ENCODE measurements around the gene RNU1-3.
"Not testable (repeated sequence)": the region's sequence is repeated elsewhere in the genome, so short reads cannot be mapped to it uniquely, and the experiment has no call there.

RNU1-3 gene

DNA sequence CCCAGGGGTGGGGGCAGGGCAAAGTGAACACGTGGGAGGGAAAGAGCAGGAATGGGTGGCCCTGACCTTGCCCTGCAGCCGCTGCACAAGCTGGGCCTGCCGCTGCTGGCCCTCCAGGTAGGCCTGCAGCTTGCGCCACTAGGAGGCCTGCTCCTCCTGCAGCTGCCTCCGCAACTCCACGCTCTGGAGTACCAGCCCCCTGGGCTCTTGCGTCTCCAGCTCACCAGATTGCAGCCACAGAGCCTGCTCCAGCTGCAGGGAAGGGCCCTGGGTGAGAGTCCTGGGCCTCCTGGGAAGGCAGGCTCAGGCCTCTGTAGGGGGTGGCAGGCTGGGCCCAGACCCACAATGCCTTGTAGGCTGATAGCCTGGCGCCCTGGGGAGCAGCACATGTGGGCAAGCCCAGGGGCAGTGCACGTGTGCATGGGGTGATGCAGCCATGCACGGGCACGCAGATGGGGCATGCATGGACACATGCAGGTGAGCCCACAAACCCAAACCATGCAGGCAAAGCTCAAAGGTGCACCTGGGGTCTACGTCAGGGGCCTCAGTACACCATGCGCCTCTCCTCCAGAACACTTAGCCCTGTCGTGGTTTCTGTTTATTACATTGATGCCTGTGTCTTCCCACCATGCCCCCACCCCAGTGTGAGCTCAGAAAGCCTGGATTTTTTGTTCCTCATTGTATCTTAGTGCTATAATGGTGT, 9.6 kb downstream of the RNU1-3 start:
- not testable (repeated sequence) for DNase-seq (ENCODE audit: low read depth in 2 of 2, low spot score in 1 of 2)

DNA sequence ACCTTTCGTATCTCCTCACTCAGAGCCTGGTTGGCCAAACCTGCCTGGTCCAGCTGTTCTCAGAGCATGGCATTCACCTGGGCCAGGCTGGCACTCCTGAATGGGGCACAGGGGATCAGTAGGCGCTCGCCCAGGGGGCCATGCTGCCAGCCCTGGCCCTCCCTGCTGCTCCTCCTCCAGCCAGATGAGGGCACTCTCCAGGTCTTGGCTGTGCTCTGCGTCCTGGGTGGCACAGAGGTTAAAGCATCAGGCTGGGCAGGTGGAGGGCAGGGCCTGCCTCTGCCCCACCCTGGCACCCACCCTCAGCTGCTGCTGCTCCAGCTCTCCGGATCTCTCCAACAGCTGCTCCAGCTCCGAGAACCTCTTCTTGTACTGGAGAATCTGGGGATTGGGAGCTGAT, 10.2 kb downstream of the RNU1-3 start:
- DNase-seq (ENCODE audit: low read depth in 2 of 2, low spot score in 1 of 2): not testable (repeated sequence)

DNA sequence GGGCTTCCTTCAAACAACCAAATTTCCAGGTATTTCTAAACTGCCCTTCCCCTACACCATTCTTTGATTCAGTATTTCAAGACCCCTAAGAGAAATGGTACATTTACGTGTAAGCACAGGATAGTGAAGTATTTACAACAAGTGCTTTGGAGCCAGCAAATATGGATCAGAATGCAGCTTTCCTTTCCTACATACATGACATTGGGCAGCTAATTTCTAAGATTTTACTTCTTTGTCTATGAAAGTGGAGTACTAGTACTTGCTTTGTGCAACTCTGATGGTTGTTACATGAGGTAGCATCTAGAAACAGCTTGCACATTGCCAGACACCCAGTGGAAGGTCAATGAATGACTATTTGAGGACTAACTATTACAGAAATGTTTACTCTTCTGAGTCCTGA, 15.2 kb downstream of the RNU1-3 start:
- DNase-seq (ENCODE audit: low read depth in 2 of 2, low spot score in 1 of 2): not testable (repeated sequence)

DNA sequence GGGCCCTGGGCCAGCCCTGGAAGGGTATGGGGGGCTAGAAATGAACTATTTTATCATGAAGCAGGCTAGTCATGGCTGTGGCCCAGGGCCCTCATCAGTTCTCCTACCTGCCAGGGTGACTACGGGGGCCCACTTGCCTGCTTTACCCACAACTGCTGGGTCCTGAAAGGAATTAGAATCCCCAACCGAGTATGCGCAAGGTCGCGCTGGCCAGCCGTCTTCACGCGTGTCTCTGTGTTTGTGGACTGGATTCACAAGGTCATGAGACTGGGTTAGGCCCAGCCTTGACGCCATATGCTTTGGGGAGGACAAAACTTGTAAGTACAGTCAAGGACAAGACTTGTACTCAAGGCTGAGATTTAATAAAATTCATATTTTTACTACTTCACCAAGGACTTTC, 16.8 kb downstream of the RNU1-3 start:
- DNase-seq (ENCODE audit: low read depth in 2 of 2, low spot score in 1 of 2): not testable (repeated sequence)

DNA sequence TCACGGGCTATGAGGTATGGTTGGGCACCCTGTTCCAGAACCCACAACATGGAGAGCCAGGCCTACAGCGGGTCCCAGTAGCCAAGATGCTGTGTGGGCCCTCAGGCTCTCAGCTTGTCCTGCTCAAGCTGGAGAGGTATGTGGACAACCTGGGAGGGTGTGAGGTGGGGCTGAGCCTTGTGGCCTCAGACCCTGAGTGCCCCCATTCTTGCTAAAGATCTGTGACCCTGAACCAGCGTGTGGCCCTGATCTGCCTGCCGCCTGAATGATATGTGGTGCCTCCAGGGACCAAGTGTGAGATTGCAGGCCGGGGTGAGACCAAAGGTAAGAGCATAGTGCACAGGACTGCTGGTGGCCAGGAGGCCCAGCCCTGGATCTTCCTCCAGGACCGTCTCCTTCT, 17.4 kb downstream of the RNU1-3 start:
- DNase-seq (ENCODE audit: low read depth in 2 of 2, low spot score in 1 of 2): not testable (repeated sequence)

DNA sequence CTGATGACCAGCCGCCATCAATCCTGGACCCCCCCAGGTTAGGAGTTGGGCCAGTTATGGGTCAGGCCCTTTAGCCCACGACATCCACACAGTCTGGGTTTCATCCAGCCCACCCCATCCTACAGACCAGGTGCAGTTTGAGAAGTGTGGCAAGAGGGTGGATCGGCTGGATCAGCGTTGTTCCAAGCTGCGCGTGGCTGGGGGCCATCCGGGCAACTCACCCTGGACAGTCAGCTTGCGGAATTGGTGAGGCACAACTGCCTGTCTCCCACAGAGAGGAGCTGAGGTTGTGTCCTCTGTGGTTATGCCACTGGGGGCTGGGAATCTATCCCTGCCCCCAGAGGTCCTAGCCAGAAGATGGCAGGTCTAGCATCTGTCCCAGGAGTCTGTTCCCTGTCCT, 18.0 kb downstream of the RNU1-3 start:
- DNase-seq (ENCODE audit: low read depth in 2 of 2, low spot score in 1 of 2): not testable (repeated sequence)

DNA sequence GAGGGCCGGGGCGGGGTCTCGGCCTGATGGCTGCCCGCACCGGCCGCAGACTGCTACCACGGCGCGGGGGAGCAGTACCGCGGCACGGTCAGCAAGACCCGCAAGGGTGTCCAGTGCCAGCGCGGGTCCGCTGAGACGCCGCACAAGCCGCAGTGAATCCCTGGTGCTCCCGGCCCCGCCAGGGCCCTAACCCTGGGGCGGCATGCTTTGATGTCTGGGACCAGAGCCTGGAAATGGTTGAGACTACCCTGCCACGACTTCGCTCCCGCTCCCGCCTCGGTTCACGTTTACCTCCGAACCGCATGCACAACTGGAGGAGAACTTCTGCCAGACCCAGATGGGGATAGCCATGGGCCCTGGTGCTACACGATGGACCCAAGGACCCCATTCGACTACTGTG, 18.5 kb downstream of the RNU1-3 start:
- not testable (repeated sequence) for DNase-seq (ENCODE audit: low read depth in 2 of 2, low spot score in 1 of 2)

DNA sequence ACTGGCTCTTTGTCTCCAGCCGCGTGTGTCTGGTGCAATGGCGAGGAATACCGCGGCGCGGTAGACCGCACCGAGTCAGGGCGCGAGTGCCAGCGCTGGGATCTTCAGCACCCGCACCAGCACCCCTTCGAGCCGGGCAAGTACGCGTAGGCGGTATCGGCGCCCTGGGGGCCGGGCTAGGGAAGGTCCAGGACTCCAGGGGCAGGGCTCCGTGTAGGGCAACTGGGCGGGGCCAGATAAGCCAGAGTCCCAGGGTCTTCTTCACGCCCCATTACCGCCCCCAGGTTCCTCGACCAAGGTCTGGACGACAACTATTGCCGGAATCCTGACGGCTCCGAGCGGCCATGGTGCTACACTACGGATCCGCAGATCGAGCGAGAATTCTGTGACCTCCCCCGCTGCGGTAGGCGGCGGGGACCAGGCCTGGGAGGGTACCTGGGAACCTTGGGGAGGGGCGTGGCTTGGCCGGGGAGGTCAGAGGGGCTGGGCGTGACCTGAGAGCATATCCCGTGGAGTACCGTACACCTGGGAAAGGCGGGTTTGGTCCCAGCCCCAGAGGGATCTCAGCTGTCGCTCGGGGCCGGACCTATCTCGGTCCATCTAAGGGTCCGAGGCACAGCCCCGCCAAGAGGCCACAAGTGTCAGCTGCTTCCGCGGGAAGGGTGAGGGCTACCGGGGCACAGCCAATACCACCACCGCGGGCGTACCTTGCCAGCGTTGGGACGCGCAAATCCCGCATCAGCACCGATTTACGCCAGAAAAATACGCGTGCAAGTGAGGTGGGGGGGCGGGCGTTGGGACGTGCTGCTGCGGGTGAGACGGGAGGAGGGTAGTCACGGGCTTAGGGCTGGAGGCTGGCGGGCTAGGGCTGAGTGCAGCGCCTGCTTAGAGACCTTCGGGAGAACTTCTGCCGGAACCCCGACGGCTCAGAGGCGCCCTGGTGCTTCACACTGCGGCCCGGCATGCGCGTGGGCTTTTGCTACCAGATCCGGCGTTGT, 19.3 kb downstream of the RNU1-3 start:
- not testable (repeated sequence) for DNase-seq (ENCODE audit: low read depth in 2 of 2, low spot score in 1 of 2)

DNA sequence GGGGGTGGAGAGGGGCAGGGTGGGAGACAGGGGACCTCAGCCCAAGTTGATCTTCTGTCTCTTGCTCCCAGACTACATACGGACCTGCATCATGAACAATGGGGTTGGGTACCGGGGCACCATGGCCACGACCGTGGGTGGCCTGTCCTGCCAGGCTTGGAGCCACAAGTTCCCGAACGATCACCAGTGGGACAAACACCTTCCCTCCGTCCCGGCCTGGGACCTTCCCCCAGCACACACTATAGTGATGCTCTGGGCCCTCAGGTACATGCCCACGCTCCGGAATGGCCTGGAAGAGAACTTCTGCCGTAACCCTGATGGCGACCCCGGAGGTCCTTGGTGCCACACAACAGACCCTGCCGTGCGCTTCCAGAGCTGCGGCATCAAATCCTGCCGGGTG, 20.0 kb downstream of the RNU1-3 start:
- DNase-seq (ENCODE audit: low read depth in 2 of 2, low spot score in 1 of 2): not testable (repeated sequence)

DNA sequence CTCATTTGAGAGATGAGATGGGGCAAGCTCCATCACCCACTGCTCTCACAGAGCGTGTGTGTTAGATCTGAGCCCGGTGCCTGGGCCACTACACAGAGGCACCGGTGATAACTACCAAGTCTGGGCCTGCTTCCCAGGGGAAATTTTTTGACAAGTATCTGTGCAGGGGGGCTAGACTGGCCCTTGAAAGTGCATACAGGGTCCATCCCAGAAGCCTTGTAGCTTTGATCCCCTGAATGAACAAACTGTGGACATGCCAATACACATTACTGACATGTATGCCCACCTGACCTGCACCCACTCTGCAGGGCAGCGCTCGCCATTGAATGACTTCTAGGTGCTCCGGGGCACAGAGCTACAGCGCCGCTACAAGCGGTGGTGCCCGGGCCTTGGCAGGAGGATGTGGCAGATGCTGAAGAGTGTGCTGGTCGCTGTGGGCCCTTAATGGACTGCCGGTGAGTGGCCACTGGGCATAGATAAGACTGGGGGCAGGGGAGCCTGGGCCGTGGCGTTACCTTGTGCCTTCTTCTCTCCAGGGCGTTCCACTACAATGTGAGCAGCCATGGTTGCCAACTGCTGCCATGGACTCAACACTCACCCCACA, 20.6 kb downstream of the RNU1-3 start:
- DNase-seq (ENCODE audit: low read depth in 2 of 2, low spot score in 1 of 2): not testable (repeated sequence)

DNA sequence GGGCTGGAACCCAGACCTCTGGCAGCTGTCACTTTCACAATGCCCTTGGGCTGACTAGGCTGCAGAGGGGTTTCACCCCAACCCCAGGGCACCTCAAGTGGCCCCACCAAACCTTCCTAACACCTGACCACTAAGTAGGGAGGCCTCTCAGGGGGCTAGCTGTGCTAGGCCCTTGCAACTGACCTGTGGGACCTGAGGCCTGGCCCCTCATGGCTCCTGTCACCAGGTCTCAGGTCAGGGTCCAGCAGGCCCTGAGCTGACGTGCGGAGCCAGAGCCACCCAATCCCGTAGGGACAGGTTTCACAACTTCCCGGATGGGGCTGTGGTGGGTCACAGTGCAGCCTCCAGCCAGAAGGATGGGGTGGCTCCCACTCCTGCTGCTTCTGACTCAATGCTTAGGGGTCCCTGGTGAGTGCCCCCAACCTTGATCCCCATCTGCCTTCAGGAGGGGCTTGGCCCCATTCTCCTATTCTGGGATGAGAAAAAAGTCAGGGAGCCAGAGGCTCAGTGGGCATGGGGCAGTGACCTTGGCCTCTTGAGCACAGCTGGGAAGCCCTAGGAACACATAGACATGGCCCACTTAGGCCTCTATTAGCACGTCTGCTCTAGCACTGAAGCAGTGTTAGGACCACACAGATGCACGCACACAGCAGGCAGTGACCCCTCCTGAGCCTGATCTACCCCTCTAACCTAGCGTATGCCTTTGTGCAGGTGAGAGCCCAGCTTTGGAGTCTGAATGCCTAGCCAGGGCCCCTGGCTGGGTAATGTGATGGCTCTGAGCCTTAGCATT, 21.3 kb downstream of the RNU1-3 start:
- DNase-seq (ENCODE audit: low read depth in 2 of 2, low spot score in 1 of 2): not testable (repeated sequence)

DNA sequence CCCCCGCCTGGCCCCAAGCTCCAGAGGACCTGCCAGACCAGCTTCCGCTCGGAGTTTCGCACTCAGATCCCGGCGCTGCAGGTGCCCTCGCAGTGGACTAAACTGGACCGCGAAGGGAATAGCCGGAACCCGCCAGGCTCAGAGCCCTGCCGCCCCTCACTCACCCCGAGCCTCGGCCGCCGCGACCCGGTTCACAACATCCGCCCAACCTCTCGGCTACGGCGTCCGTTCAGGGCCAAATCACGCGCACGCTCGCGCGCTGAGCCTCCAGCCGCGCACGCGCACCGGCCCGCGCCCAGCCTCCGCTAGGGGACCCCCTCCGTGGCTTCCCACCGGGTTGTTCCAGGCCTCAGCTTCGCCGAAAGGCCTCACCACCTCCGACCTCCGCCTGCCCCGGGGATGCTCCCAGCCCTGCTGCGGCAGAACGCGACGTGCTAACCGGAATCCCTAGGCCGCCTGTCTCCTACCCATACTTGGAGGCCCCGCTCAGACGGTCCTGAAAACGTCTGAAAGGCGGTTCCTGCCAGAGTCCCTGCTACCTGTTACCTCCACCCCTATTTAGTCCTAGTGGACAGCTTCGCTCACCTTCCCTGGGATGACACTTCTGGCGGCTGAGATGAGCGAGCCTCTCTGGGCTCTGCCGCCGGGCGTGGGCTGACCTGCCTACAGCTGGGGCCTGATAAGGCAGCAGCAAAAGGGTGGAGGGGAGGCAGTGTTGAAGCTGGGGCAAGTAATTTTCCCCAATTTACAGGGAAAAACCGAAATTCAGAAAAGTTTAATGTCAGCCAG, 22.1 kb downstream of the RNU1-3 start:
- DNase-seq (ENCODE audit: low read depth in 2 of 2, low spot score in 1 of 2): peak; percentile 99 to 100

DNA sequence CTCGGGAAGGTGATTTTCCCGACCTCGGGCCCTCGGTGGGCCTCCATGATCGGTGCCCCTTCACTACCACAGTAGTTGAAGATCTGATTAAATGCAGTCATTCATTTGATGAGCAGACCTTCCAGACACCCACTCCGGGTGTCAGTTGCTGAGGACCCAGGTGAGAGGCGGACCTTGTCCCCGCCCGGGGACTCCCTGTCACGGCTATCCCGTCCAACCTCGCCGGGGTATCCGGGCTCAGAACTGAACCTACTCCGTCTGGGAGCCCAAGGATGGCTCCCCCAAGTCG, 22.6 kb downstream of the RNU1-3 start:
- no peak for DNase-seq (ENCODE audit: low read depth in 2 of 2, low spot score in 1 of 2)

DNA sequence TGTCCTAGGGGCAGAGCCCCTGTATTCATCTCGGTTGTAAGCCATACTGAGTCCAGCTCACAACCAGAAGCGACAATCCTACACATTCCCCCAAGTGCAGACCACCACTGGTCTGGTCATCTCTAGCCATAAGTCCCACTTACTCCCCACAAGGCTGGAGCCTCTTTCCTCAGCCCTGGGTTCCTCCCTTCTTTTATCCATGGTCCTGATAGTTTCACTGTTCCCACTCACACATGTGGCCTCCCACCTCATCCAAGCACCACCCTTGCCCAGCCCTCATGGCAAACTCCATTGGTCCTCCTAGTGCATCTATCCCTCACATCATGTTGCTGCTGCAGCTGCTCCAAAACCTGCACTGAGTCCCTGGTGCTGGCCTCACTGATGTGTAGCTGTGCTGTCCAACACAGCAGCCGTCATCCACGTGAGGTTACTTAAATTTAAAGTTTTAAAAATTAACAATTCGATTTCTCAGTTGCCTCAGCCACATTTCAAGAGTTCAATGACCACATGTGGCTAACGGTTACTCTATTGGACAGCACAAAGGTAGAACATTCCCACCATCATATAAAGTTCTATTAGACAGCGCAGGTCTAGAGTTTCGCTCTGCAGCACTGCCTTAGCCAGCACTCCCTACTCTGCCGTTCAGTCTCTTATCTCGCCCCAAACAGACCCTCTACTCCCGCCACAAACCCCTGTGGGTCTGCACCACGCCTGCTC, 23.1 kb downstream of the RNU1-3 start:
- DNase-seq (ENCODE audit: low read depth in 2 of 2, low spot score in 1 of 2): not testable (repeated sequence)

DNA sequence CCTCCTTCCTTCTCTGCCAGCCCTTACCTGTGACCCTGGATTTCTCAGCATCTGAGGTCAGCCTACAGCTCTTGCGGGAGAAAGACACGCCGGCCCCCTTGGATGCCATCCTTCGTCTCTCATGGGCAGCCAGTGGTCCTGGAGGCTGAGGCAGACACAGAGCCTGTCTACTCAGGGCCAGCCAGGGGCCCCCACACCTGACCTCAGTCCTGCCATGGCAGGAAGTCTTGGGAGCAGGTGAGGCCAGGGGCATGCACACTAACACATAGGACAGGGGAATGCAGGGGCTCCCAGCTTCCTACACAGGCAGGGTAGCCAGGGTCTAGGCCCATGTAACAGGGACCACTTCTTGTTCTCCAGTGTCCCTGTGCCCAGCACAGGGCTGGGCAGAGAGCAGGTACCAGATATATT, 23.7 kb downstream of the RNU1-3 start:
- not testable (repeated sequence) for DNase-seq (ENCODE audit: low read depth in 2 of 2, low spot score in 1 of 2)

DNA sequence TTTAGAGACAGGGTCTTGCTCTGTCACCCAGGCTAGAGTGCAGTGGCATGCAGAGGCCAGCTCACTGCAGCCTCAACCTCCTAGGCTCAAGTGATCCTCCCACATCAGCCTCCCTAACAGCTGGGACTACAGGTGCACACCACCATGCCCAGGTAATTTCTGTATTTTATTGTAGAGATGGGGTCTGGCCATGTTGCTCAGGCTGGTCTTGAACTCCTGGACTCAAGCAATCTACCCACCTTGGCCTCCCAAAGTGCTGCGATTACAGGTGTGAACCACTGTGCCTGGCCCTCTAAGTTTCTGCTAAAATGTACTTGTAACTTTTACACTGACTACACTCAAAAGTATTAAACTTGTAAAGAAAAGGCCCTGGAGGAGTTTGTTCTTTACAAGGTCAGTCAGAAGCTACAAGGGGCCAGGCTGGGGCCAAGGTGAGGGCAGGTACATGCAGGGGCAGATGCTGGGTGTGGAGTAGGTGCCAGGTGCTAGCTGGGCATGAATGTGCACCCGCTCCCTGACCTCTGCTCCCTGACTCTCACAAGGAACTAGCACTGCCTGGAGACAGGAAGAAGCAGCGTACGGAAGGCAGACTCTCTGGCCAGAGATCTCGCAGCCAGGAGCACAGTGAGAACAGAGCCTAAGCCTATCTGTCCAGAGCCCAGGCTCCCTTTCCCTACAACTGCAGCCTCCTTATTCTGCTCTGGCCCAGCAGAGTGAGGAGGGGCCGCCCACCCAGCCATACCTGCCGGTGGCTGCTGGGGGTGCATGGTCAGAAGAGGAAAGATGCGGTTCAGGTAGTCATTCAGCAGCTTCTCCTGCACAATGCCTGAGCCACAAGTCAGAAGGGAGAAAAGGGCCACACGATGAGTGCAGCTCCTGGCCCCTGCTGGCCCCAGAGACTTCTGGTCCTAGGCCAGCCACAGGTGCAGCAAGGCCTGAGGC, 24.5 kb downstream of the RNU1-3 start:
- DNase-seq (ENCODE audit: low read depth in 2 of 2, low spot score in 1 of 2): not testable (repeated sequence)

DNA sequence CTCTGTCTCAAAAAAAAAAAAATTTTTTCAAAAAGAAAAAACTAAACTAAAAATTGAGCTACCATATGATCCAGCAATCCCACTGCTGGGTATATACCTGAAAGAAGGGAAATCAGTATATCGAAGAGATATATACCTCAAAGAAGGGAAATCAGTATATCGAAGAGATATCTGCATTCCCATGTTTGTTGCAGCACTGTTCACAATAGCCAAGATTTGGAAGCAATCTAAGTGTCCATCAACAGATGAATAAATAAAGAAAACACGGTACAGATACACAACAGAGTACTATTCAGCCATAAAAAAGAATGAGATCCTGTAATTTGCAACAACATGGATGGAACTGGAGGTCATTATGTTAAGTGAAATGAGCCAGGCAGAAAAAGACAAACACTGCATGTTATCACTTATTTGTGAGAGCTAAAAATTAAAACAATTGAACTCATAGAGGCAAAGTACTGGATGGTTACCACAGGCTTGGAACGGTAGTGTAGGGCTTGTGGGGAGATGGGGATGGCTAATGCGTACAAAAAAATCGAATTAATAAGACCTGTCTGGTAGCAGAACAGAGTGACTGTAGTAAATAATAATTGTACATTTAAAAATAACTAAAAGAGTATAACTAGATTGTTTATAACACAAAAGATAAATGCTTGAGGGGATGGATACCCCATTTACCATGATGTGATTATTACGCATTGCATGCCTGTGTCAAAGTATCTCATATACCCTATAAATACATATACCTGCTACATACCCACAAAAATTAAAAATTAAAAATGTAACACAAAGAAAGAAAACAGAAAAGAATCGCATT, 25.4 kb downstream of the RNU1-3 start:
- DNase-seq (ENCODE audit: low read depth in 2 of 2, low spot score in 1 of 2): not testable (repeated sequence)

Measured in stimulated activated CD8-positive, alpha-beta memory T cell treated with anti-CD3 and anti-CD28 coated beads, Interleukin-4, amount 100 ng/mL, for 1 hour (primary cell).